Measurements from ENCODE around the gene WDR4.

GRCh38 chr21:42836767-42837301, 42.5 kb downstream of the WDR4 start:
- no peak for TF ChIP-seq CTCF (conservative IDR thresholded peaks at IDR 0.05; ENCODE audit: low read depth, low read length)
- no peak for TF ChIP-seq EZH2phosphoT487 (IDR thresholded peaks at IDR 0.05; ENCODE audit: borderline replicate concordance, low read length)
- no peak for TF ChIP-seq EZH2 (IDR thresholded peaks at IDR 0.05; ENCODE audit: low read length, unreplicated experiment)

All from PC-3 (cell line).